Stimulated activated effector memory CD8-positive, alpha-beta T cell treated with anti-CD3 and anti-CD28 coated beads, Interleukin-12 subunit alpha, Interleukin-12 subunit beta, amount 100 ng/mL, for 72 hours (primary cell): ENCODE results near the gene PRKAG3.
A peak's percentile ranks its signal among the peaks of the same experiment; 100 is the strongest.

Source experiments
- ATAC-seq: fragments of 150-1000 bp; cut with Tn5 transposase; 2 replicates; pipeline ENCODE4 v1.10.0; 2021
- DNase-seq, 2 donors: peaks; one replicate each; pipeline ENCODE4 v3.0.0; 2021 to 2022; ENCODE audit warnings: low spot score in 2 of 2
- H3K27ac Mint-ChIP-seq: one replicate; pipeline ENCODE4 v1.8.0; 2022; ENCODE audit warnings: mild to moderate bottlenecking, mixed read lengths
- H3K36me3 Mint-ChIP-seq: one replicate; pipeline ENCODE4 v1.8.0; 2022; ENCODE audit warnings: mild to moderate bottlenecking, mixed read lengths
- H3K4me1 Mint-ChIP-seq: one replicate; pipeline ENCODE4 v1.8.0; 2022; ENCODE audit warnings: mixed read lengths
- H3K4me3 Mint-ChIP-seq: one replicate; pipeline ENCODE4 v1.8.0; 2022; ENCODE audit warnings: mild to moderate bottlenecking, mixed read lengths
- H3K9me3 Mint-ChIP-seq: one replicate; pipeline ENCODE4 v1.8.0; 2022; ENCODE audit warnings: mixed read lengths

The PRKAG3 gene

GRCh38 chr2:218816561-218817011, 15.0 kb downstream of the PRKAG3 start:
- DNase-seq (no peak), ATAC-seq (no peak)
- Mint-ChIP-seq H3K4me1 (no peaks in the 10 kb centered on the region), H3K9me3 (no peaks in the 10 kb centered on the region), H3K4me3 (no peak overlapping the region), H3K27ac (no peak overlapping the region), H3K36me3 (no peaks in the 10 kb centered on the region)

- Mint-ChIP-seq H3K27ac (no peak overlapping the region), H3K36me3 (no peaks in the 10 kb centered on the region), H3K9me3 (no peaks in the 10 kb centered on the region), H3K4me1 (no peaks in the 10 kb centered on the region), H3K4me3 (no peak overlapping the region)
- ATAC-seq (no peak), DNase-seq (no peak)
Observed at GRCh38 chr2:218815649-218816048, 16.0 kb downstream of the PRKAG3 start.

- no peak for ATAC-seq
- H3K36me3 Mint-ChIP-seq: no peaks in the 10 kb centered on the region
- no peak for DNase-seq
- H3K27ac Mint-ChIP-seq: no peak overlapping the region
- no peaks in the 10 kb centered on the region for H3K9me3 Mint-ChIP-seq
- H3K4me3 Mint-ChIP-seq: no peak overlapping the region
- no peaks in the 10 kb centered on the region for H3K4me1 Mint-ChIP-seq
Observed at GRCh38 chr2:218815244-218815637, 16.4 kb downstream of the PRKAG3 start.

GRCh38 chr2:218814540-218815243, 16.9 kb downstream of the PRKAG3 start:
- no peaks in the 10 kb centered on the region for H3K36me3 Mint-ChIP-seq
- no peaks in the 10 kb centered on the region for H3K9me3 Mint-ChIP-seq

GRCh38 chr2:218813771-218814460, 17.7 kb downstream of the PRKAG3 start:
- no peaks in the 10 kb centered on the region for H3K36me3 Mint-ChIP-seq
- no peak overlapping the region for H3K4me3 Mint-ChIP-seq
- no peak overlapping the region for H3K27ac Mint-ChIP-seq
- no peaks in the 10 kb centered on the region for H3K4me1 Mint-ChIP-seq
- H3K9me3 Mint-ChIP-seq: no peaks in the 10 kb centered on the region
- ATAC-seq: no peak
- no peak for DNase-seq

More at GRCh38 chr2:218814540-218815243, 16.9 kb downstream of the PRKAG3 start:
- ATAC-seq (peak; percentile 49), DNase-seq (no peak)
- H3K4me3 Mint-ChIP-seq: no peak overlapping the region
- no peaks in the 10 kb centered on the region for H3K4me1 Mint-ChIP-seq
- no peak overlapping the region for H3K27ac Mint-ChIP-seq

GRCh38 chr2:218812861-218813260, 18.7 kb downstream of the PRKAG3 start:
- Mint-ChIP-seq H3K27ac (no peak overlapping the region), H3K36me3 (no peaks in the 10 kb centered on the region), H3K4me1 (no peaks in the 10 kb centered on the region), H3K9me3 (no peaks in the 10 kb centered on the region), H3K4me3 (no peak overlapping the region)
- ATAC-seq (no peak), DNase-seq (no peak)

- no peaks in the 10 kb centered on the region for H3K9me3 Mint-ChIP-seq
- H3K4me3 Mint-ChIP-seq: no peak overlapping the region
- H3K27ac Mint-ChIP-seq: no peak overlapping the region
- H3K36me3 Mint-ChIP-seq: no peaks in the 10 kb centered on the region
- no peak for DNase-seq
- ATAC-seq: no peak
- no peaks in the 10 kb centered on the region for H3K4me1 Mint-ChIP-seq
Observed at GRCh38 chr2:218812096-218812815, 19.3 kb downstream of the PRKAG3 start.

GRCh38 chr2:218811382-218811781, 20.2 kb downstream of the PRKAG3 start:
- Mint-ChIP-seq H3K4me3 (no peak overlapping the region), H3K27ac (no peak overlapping the region), H3K9me3 (no peaks in the 10 kb centered on the region), H3K4me1 (no peaks in the 10 kb centered on the region), H3K36me3 (no peaks in the 10 kb centered on the region)
- no peak for DNase-seq
- ATAC-seq: no peak

- no peak for ATAC-seq
- Mint-ChIP-seq H3K9me3 (peaks cover under 1% of the 10 kb centered on the region), H3K36me3 (no peaks in the 10 kb centered on the region), H3K27ac (no peak overlapping the region), H3K4me3 (no peak overlapping the region), H3K4me1 (no peaks in the 10 kb centered on the region)
- no peak for DNase-seq
Observed at GRCh38 chr2:218810256-218810655, 21.3 kb downstream of the PRKAG3 start.

- no peaks in the 10 kb centered on the region for H3K4me1 Mint-ChIP-seq
- no peak overlapping the region for H3K4me3 Mint-ChIP-seq
- no peak for ATAC-seq
- H3K36me3 Mint-ChIP-seq: no peaks in the 10 kb centered on the region
- no peak overlapping the region for H3K27ac Mint-ChIP-seq
- peaks cover 2% of the 10 kb centered on the region for H3K9me3 Mint-ChIP-seq
- no peak for DNase-seq
Observed at GRCh38 chr2:218809515-218809914, 22.1 kb downstream of the PRKAG3 start.

GRCh38 chr2:218807626-218808025, 24.0 kb downstream of the PRKAG3 start:
- Mint-ChIP-seq H3K36me3 (no peaks in the 10 kb centered on the region), H3K27ac (no peak overlapping the region), H3K4me3 (no peak overlapping the region), H3K9me3 (peaks cover 2% of the 10 kb centered on the region), H3K4me1 (no peaks in the 10 kb centered on the region)
- ATAC-seq: no peak
- no peak for DNase-seq

- DNase-seq (no peak), ATAC-seq (no peak)
- H3K27ac Mint-ChIP-seq: no peak overlapping the region
- no peaks in the 10 kb centered on the region for H3K36me3 Mint-ChIP-seq
- no peak overlapping the region for H3K4me3 Mint-ChIP-seq
- peaks cover 2% of the 10 kb centered on the region for H3K9me3 Mint-ChIP-seq
- H3K4me1 Mint-ChIP-seq: no peaks in the 10 kb centered on the region
Observed at GRCh38 chr2:218806346-218806978, 25.1 kb downstream of the PRKAG3 start.

GRCh38 chr2:218805627-218806026, 26.0 kb downstream of the PRKAG3 start:
- DNase-seq: no peak
- H3K36me3 Mint-ChIP-seq: no peaks in the 10 kb centered on the region

GRCh38 chr2:218804817-218805216, 26.8 kb downstream of the PRKAG3 start:
- DNase-seq (no peak), ATAC-seq (no peak)
- Mint-ChIP-seq H3K4me3 (no peak overlapping the region), H3K4me1 (no peaks in the 10 kb centered on the region), H3K36me3 (no peaks in the 10 kb centered on the region), H3K27ac (no peak overlapping the region), H3K9me3 (peaks cover 2% of the 10 kb centered on the region)

More at GRCh38 chr2:218805627-218806026, 26.0 kb downstream of the PRKAG3 start:
- no peak for ATAC-seq
- H3K4me3 Mint-ChIP-seq: no peak overlapping the region
- no peaks in the 10 kb centered on the region for H3K4me1 Mint-ChIP-seq
- H3K27ac Mint-ChIP-seq: no peak overlapping the region
- H3K9me3 Mint-ChIP-seq: peaks cover 2% of the 10 kb centered on the region

- DNase-seq (no peak), ATAC-seq (no peak)
- Mint-ChIP-seq H3K36me3 (no peaks in the 10 kb centered on the region), H3K27ac (no peak overlapping the region), H3K4me3 (no peak overlapping the region), H3K9me3 (peaks cover 2% of the 10 kb centered on the region), H3K4me1 (no peaks in the 10 kb centered on the region)
Observed at GRCh38 chr2:218802386-218802994, 29.1 kb downstream of the PRKAG3 start.
